Activated CD4-positive, alpha-beta T cell treated with anti-CD3 and anti-CD28 coated beads for 4 hours (primary cell): Measurements from ENCODE around the gene MKNK2.
"Not testable (repeated sequence)": the region's sequence is repeated elsewhere in the genome, so short reads cannot be mapped to it uniquely, and the experiment has no call there.

ENCODE experiments used
- DNase-seq, 2 donors: peaks; one replicate each; pipeline ENCODE4 v3.0.0-alpha.2; 2020

MKNK2 gene

GRCh38 chr19:2050991-2051772 lies at the start of gene MKNK2:
Gene MKNK2, minus strand, starts transcription at chr19:2051244. Its CDS starts 393 bp downstream, at chr19:2050851.
- DNase-seq = peak; percentile 96 to 97

GRCh38 chr19:2100719-2101061 lies 49.6 kb upstream of the MKNK2 start:
- no peak for DNase-seq

GRCh38 chr19:2099937-2100718 lies 49.1 kb upstream of the MKNK2 start:
- no peak for DNase-seq

- no peak for DNase-seq
These were observed 48.0 kb upstream of the MKNK2 start for GRCh38 chr19:2099054-2099501.

- no peak for DNase-seq
These were observed 46.9 kb upstream of the MKNK2 start for GRCh38 chr19:2097886-2098327.

GRCh38 chr19:2097203-2097885 lies 46.3 kb upstream of the MKNK2 start:
- DNase-seq = peak; percentile 65 to 70

- DNase-seq = peak; percentile 100
These were observed 45.6 kb upstream of the MKNK2 start, which contains the start of gene IZUMO4 for GRCh38 chr19:2096480-2097202. Gene IZUMO4, plus strand, starts transcription at chr19:2096915. Its CDS starts 31 bp downstream, at chr19:2096946.

GRCh38 chr19:2096034-2096479 lies 45.0 kb upstream of the MKNK2 start, which contains the start of gene MOB3A:
Gene MOB3A, minus strand, starts transcription at chr19:2096326. Its CDS starts 17,766 bp downstream, at chr19:2078560.
- peak; percentile 82 to 89 for DNase-seq

- not testable (repeated sequence) for DNase-seq
These were observed 41.0 kb upstream of the MKNK2 start for GRCh38 chr19:2091926-2092525.

GRCh38 chr19:2089727-2090053 lies 38.6 kb upstream of the MKNK2 start:
- DNase-seq = no peak

GRCh38 chr19:2089001-2089711 lies 38.1 kb upstream of the MKNK2 start:
- no peak for DNase-seq

GRCh38 chr19:2087621-2088100 lies 36.6 kb upstream of the MKNK2 start:
- no peak for DNase-seq

- not testable (repeated sequence) for DNase-seq
These were observed 35.9 kb upstream of the MKNK2 start for GRCh38 chr19:2086695-2087620.

GRCh38 chr19:2084993-2085720 lies 34.1 kb upstream of the MKNK2 start:
- DNase-seq = peak; percentile 90 to 94

- DNase-seq = peak; percentile 68 to 73
These were observed 32.3 kb upstream of the MKNK2 start for GRCh38 chr19:2083174-2083854.

- no peak for DNase-seq
These were observed 31.1 kb upstream of the MKNK2 start for GRCh38 chr19:2081873-2082810.

- DNase-seq = no peak
These were observed 29.4 kb upstream of the MKNK2 start for GRCh38 chr19:2080336-2080988.
